SK-N-SH treated with all-trans-retinoic acid at 6 μM for 48 hours (cell line): ENCODE data around the gene LEPR.

Experiments
- ARNTL ChIP-seq: fragments of 450-650 bp; formaldehyde crosslinking; IDR thresholded peaks from 2 replicates; pipeline ENCODE4 v1.5.0; 2020; ENCODE audit warnings: low read depth, mild to moderate bottlenecking, moderate library complexity, borderline replicate concordance
- BACH2 ChIP-seq: fragments of 250-450 bp; sonication (Bioruptor Pico); IDR thresholded peaks from 2 replicates; pipeline ENCODE4 v1.9.0; 2021; ENCODE audit warnings: mild to moderate bottlenecking, borderline replicate concordance
- PPARA ChIP-seq: fragments of 250-450 bp; sonication (Bioruptor Pico); IDR thresholded peaks from 2 replicates; pipeline ENCODE4 v1.5.0; 2020; ENCODE audit warnings: mild to moderate bottlenecking, borderline replicate concordance
- ZC3H10 ChIP-seq: fragments of 250-450 bp; sonication (Bioruptor Pico); IDR thresholded peaks from 2 replicates; pipeline ENCODE4 v1.5.1; 2021; ENCODE audit warnings: mild to moderate bottlenecking, moderate library complexity
- ZNF8 ChIP-seq: fragments of 450-650 bp; formaldehyde crosslinking; IDR thresholded peaks from 2 replicates; pipeline ENCODE4 v1.5.0; 2020; ENCODE audit warnings: mild to moderate bottlenecking, moderate library complexity
- TF ChIP-seq, protein P1 (sequence below): fragments of 250-450 bp; sonication (Bioruptor Pico); IDR thresholded peaks from 2 replicates; pipeline ENCODE4 v1.5.1; 2020; ENCODE audit warnings: low read depth, mild to moderate bottlenecking, moderate library complexity

DNA sequence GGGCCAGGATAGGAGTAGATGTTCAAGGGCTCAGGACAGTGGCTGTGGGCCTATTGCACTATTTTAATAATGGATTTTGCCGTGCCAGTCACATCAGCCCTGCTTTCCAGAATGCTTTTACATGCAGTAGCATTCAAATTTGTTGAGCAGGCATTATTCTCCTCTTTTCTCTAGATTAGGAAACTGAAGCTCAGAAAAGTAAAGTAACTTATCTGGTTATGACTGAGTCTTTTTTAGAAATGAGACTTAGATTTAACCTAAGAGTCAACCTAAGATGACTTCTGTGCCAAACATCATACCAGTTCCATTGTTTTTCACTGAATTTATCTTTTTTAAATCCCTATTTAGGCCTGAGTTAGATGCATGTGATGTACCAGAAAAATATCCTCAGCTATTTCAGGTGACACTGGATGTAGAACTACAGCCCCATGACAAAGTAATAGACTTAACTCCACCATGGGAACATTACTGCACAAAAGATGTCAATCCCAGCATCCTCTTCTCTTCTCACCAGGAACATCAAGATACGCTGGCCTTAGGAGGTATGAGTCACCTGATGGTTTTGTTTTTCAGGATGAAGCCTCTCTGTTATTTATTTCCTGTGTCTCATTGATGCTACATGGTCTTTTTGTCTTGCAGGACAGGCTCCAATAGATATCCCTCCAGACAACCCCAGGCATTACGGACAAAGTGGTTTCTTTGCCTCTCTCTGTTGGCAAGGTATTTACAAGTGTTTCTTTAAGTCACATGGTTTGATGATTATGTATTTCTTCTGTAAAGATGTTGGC, 31.4 kb upstream of the LEPR start:
- no peak for TF ChIP-seq PPARA
- TF ChIP-seq ZNF8 (CRISPR knock-in tag): no peak
- no peak for TF ChIP-seq BACH2 (CRISPR knock-in tag)
- no peak for TF ChIP-seq ZC3H10 (CRISPR knock-in tag)
- no peak for TF ChIP-seq ARNTL (CRISPR knock-in tag)
- TF ChIP-seq, protein P1, sequence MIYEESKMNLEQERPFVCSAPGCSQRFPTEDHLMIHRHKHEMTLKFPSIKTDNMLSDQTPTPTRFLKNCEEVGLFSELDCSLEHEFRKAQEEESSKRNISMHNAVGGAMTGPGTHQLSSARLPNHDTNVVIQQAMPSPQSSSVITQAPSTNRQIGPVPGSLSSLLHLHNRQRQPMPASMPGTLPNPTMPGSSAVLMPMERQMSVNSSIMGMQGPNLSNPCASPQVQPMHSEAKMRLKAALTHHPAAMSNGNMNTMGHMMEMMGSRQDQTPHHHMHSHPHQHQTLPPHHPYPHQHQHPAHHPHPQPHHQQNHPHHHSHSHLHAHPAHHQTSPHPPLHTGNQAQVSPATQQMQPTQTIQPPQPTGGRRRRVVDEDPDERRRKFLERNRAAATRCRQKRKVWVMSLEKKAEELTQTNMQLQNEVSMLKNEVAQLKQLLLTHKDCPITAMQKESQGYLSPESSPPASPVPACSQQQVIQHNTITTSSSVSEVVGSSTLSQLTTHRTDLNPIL (CRISPR knock-in tag): no peak
